A549 (cell line): ENCODE data around the gene MTCL1. TPM values are rescaled to one million over a fixed set of nuclear protein-coding genes. Genes with fewer than 3 reads are reported as not detected.
"Not testable (repeated sequence)": the region's sequence is repeated elsewhere in the genome, so short reads cannot be mapped to it uniquely, and the experiment has no call there.

Source experiments
- ATAC-seq, 2 experiments: fragments of 200-7000 bp in 1 of 2; fragments of >200 bp in 1 of 2; cut with Nextera tagmentation in 1 of 2; cut with Tn5 transposase in 1 of 2; 3 replicates each; pipeline versions ENCODE4 v1.8.0 to v1.9.1; 2018 to 2020; ENCODE audit warnings: mild to moderate bottlenecking in 1 of 2, moderate library complexity in 1 of 2
- CTCF ChIA-PET: fragments of 300-600 bp; sonication (Branson Sonifier 250); formaldehyde crosslinking; extraction: SDS; loops from one replicate; lab custom pipeline; 2021; ENCODE audit warnings: antibody characterized with exemption, inconsistent platforms; lab: Yijun Ruan, JAX
- POLR2A ChIA-PET: fragments of 350-600 bp; formaldehyde crosslinking; extraction: SDS; loops from one replicate; lab custom pipeline; 2021; ENCODE audit warnings: antibody characterized with exemption, inconsistent platforms; lab: Yijun Ruan, JAX
- DNase-seq, 2 experiments: peaks; one replicate each; pipeline versions ENCODE4 v3.0.0 to v3.0.0-alpha.2; 2011 to 2016; ENCODE audit warnings: low read depth in 1 of 2, low spot score in 1 of 2
- FAIRE-seq: peaks from 2 replicates; lab custom pipeline; 2011; peaks lifted over from hg19 to GRCh38; lab: Jason Lieb, UNC
- H3K27ac ChIP-seq, 2 experiments: fragments of >200 bp; sonication (Bioruptor Twin); formaldehyde crosslinking; 3 replicates each; pipeline ENCODE4 v1.5.1; 2016 to 2017
- H3K4me1 ChIP-seq: fragments of >200 bp; sonication (Bioruptor Twin); formaldehyde crosslinking; 3 replicates; pipeline ENCODE4 v1.6.1; 2016
- H3K4me2 ChIP-seq: fragments of >200 bp; sonication (Bioruptor Twin); formaldehyde crosslinking; 3 replicates; pipeline ENCODE4 v1.6.1; 2016
- H3K4me3 ChIP-seq: fragments of >200 bp; sonication (Bioruptor Twin); formaldehyde crosslinking; 3 replicates; pipeline ENCODE4 v1.5.1; 2016
- H3K9me3 ChIP-seq: fragments of >200 bp; sonication (Bioruptor Twin); formaldehyde crosslinking; 3 replicates; pipeline ENCODE4 v1.6.1; 2016
- BHLHE40 ChIP-seq: IDR thresholded peaks from 2 replicates; pipeline ENCODE4 v1.6.1; 2012; ENCODE audit warnings: low read depth, low read length, inconsistent platforms
- CHD2 ChIP-seq: fragments of 150-350 bp; IDR thresholded peaks from 2 replicates; pipeline ENCODE4 v1.6.1; 2014; ENCODE audit warnings: low read length; ENCODE audit not compliant: partially characterized antibody
- CHD4 ChIP-seq: fragments of 200-600 bp; sonication (generic); IDR thresholded peaks from 2 replicates; pipeline ENCODE4 v1.6.1; 2016; ENCODE audit warnings: antibody characterized with exemption, mild to moderate bottlenecking, borderline replicate concordance
- EHF ChIP-seq: fragments of 250-450 bp; sonication (Bioruptor Pico); IDR thresholded peaks from 2 replicates; pipeline ENCODE4 v1.5.0; 2020; ENCODE audit warnings: mild to moderate bottlenecking
- EHMT2 ChIP-seq: fragments of 200-600 bp; sonication (generic); IDR thresholded peaks from 2 replicates; pipeline ENCODE4 v1.6.1; 2016; ENCODE audit warnings: antibody characterized with exemption, low read depth, mild to moderate bottlenecking, moderate library complexity
- FOXS1 ChIP-seq: fragments of 250-450 bp; sonication (Bioruptor Pico); IDR thresholded peaks from 2 replicates; pipeline ENCODE4 v1.5.0; 2020; ENCODE audit warnings: mild to moderate bottlenecking, moderate library complexity
- HOXB13 ChIP-seq: fragments of 250-450 bp; sonication (Bioruptor Pico); IDR thresholded peaks from 2 replicates; pipeline ENCODE4 v1.5.0; 2020; ENCODE audit warnings: low read depth, mild to moderate bottlenecking, moderate library complexity
- HOXB5 ChIP-seq: fragments of 250-450 bp; sonication (Bioruptor Pico); IDR thresholded peaks from 2 replicates; pipeline ENCODE4 v1.5.0; 2020; ENCODE audit warnings: mild to moderate bottlenecking, moderate library complexity
- KDM5A ChIP-seq: fragments of 200-600 bp; sonication (generic); IDR thresholded peaks from 2 replicates; pipeline ENCODE4 v1.6.1; 2016; ENCODE audit warnings: antibody characterized with exemption, mild to moderate bottlenecking
- MAZ ChIP-seq: fragments of 150-350 bp; IDR thresholded peaks from 2 replicates; pipeline ENCODE4 v1.6.1; 2014; ENCODE audit warnings: antibody characterized with exemption, low read depth, low read length, borderline replicate concordance
- NFE2L2 ChIP-seq: fragments of 150-350 bp; conservative IDR thresholded peaks from 2 replicates; pipeline ENCODE4 v1.6.1; 2014; ENCODE audit warnings: low read length
- PHF8 ChIP-seq: fragments of 200-600 bp; sonication (generic); IDR thresholded peaks from 2 replicates; pipeline ENCODE4 v1.6.1; 2016; ENCODE audit warnings: low read depth, mild to moderate bottlenecking, antibody characterized with exemption, moderate library complexity, borderline replicate concordance
- POLR2AphosphoS2 ChIP-seq: conservative IDR thresholded peaks from 2 replicates; pipeline ENCODE4 v1.6.1; 2012; ENCODE audit warnings: low read length, improper control_type of control experiment, inconsistent platforms
- RAD21 ChIP-seq, 2 experiments: fragments of >200 bp in 1 of 2; sonication (Bioruptor Twin) in 1 of 2; formaldehyde crosslinking in 1 of 2; IDR thresholded peaks in 1 of 2; conservative IDR thresholded peaks in 1 of 2; 2 replicates in 1 of 2; 3 replicates in 1 of 2; pipeline ENCODE4 v1.6.1; 2012 to 2018; ENCODE audit warnings: inconsistent platforms in 1 of 2
- RARB ChIP-seq: fragments of 250-450 bp; sonication (Bioruptor Pico); IDR thresholded peaks from 2 replicates; pipeline ENCODE4 v1.8.0; 2021; ENCODE audit warnings: mild to moderate bottlenecking, moderate library complexity
- RNF2 ChIP-seq: fragments of 200-600 bp; sonication (generic); IDR thresholded peaks from 2 replicates; pipeline ENCODE4 v1.6.1; 2016; ENCODE audit warnings: low read depth, mild to moderate bottlenecking, antibody characterized with exemption, moderate library complexity, borderline replicate concordance
- SMC3 ChIP-seq: fragments of >200 bp; sonication (Bioruptor Twin); formaldehyde crosslinking; IDR thresholded peaks from 3 replicates; pipeline ENCODE4 v1.6.1; 2018; ENCODE audit warnings: inconsistent platforms
- SREBF2 ChIP-seq: fragments of 450-650 bp; IDR thresholded peaks from 2 replicates; pipeline ENCODE4 v1.6.1; 2014; ENCODE audit warnings: mild to moderate bottlenecking, moderate library complexity
- TFCP2L1 ChIP-seq: fragments of 250-450 bp; sonication (Bioruptor Pico); IDR thresholded peaks from 2 replicates; pipeline ENCODE4 v1.5.0; 2021; ENCODE audit warnings: mild to moderate bottlenecking
- TP53 ChIP-seq: fragments of 250-450 bp; sonication (Bioruptor Pico); IDR thresholded peaks from 2 replicates; pipeline ENCODE4 v1.5.0; 2021; ENCODE audit warnings: mild to moderate bottlenecking, moderate library complexity
- USF2 ChIP-seq: fragments of 450-650 bp; IDR thresholded peaks from 2 replicates; pipeline ENCODE4 v1.6.1; 2014; ENCODE audit warnings: antibody characterized with exemption
- ZC3H11A ChIP-seq: fragments of 450-650 bp; IDR thresholded peaks from 2 replicates; pipeline ENCODE4 v1.6.1; 2014; ENCODE audit warnings: antibody characterized with exemption, mild to moderate bottlenecking
- ZFP36 ChIP-seq: fragments of 450-650 bp; IDR thresholded peaks from 2 replicates; pipeline ENCODE4 v1.6.1; 2014; ENCODE audit warnings: borderline replicate concordance; ENCODE audit not compliant: partially characterized antibody
- ZSCAN20 ChIP-seq: fragments of 250-450 bp; sonication (Bioruptor Pico); IDR thresholded peaks from 2 replicates; pipeline ENCODE4 v1.8.0; 2022; ENCODE audit warnings: mild to moderate bottlenecking, moderate library complexity
- WGBS: methylation state at CpG from one replicate; pipeline ENCODE4 v1.1.6; 2017; ENCODE audit errors: missing lambda C conversion rate; 5-methylcytosine and 5-hydroxymethylcytosine counted together
- polyA plus RNA-seq, 4 experiments: library from polyadenylated mRNA; depleted of rRNA in 3 of 4; stranded (reverse); fragments of >200 nt; fragmentation: RNase III in 1 of 4; extraction: RNeasy Plus Mini Kit Qiagen cat#74134 plus additional on column Dnase treatment in 1 of 4; gene quantifications; 2 replicates in 3 of 4; 3 replicates in 1 of 4; pipeline ENCODE4 v1.2.3, GENCODE V29; 2011 to 2017

Gene MTCL1
- polyA plus RNA-seq, 2 of the 4 experiments (the other 2 are of a cell fraction) = 44.4 to 49.6 TPM

GRCh38 chr18:8758466-8758865 is 53.1 kb downstream of the MTCL1 start:
- ATAC-seq (no peak), FAIRE-seq (no peak)
- H3K4me3 ChIP-seq = no peak overlapping the region
- peaks cover 15% of the 10 kb centered on the region; the same call in 2 of the 3 replicates for H3K4me1 ChIP-seq
- CTCF ChIA-PET = no interaction called here
- H3K9me3 ChIP-seq = no peaks in the 10 kb centered on the region
- H3K4me2 ChIP-seq = no peak overlapping the region
- 98% methylated on average over 4 of the region's 4 CpGs for WGBS
- POLR2A ChIA-PET = no interaction called here
- TF ChIP-seq TP53 (CRISPR knock-in tag) (no peak), POLR2AphosphoS2 (no peak), MAZ (no peak), HOXB13 (CRISPR knock-in tag) (no peak), PHF8 (no peak), EHF (no peak), KDM5A (no peak), FOXS1 (CRISPR knock-in tag) (no peak), BHLHE40 (no peak), EHMT2 (no peak), ZFP36 (no peak), RAD21 (conservative IDR thresholded peaks at IDR 0.05 in 1 of 2, IDR thresholded peaks at IDR 0.05 in 1 of 2) (no peak), RARB (no peak), ZSCAN20 (CRISPR knock-in tag) (no peak), CHD2 (no peak)
- TF ChIP-seq, all 56 proteins: peak for 0
- DNase-seq = no peak
- H3K27ac ChIP-seq = 0 out of 6 replicates have a peak overlapping the region, but pooled peaks of 1 of the 2 experiments have one; percentile 9

GRCh38 chr18:8760984-8761383 is 55.6 kb downstream of the MTCL1 start:
- FAIRE-seq (no peak), DNase-seq (no peak), ATAC-seq (no peak)
- Histone ChIP-seq H3K4me3 (no peak overlapping the region), H3K4me1 (peaks cover 26% of the 10 kb centered on the region), H3K4me2 (no peak overlapping the region), H3K27ac (no peak overlapping the region), H3K9me3 (no peaks in the 10 kb centered on the region)
- CTCF ChIA-PET = interaction anchor here (0.6 kb wide), 1 partner anchor 222 kb away, joined by 3 read pairs; no protein-coding TSS in a partner anchor
- WGBS = 93% methylated on average over 2 of the region's 2 CpGs
- POLR2A ChIA-PET = no interaction called here
- TF ChIP-seq SREBF2 (no peak), RARB (no peak), NFE2L2 (no peak), TFCP2L1 (no peak), EHMT2 (no peak), CHD4 (no peak), SMC3 (no peak), RNF2 (no peak), HOXB13 (CRISPR knock-in tag) (no peak), USF2 (no peak), ZC3H11A (no peak), ZFP36 (no peak), EHF (no peak), HOXB5 (no peak)

GRCh38 chr18:8761535-8761934 is 56.2 kb downstream of the MTCL1 start:
- FAIRE-seq, H3K4me2 ChIP-seq, H3K9me3 ChIP-seq, ATAC-seq, POLR2A ChIA-PET, H3K4me3 ChIP-seq, H3K27ac ChIP-seq, DNase-seq: not testable (repeated sequence)
- peaks cover 30% of the 10 kb centered on the region for H3K4me1 ChIP-seq
- CTCF ChIA-PET = interaction anchor here (0.6 kb wide), 1 partner anchor 221 kb away, joined by 3 read pairs; no protein-coding TSS in a partner anchor
- WGBS = 96% methylated on average over 3 of the region's 3 CpGs
